Globus pallidus (tissue), 1 donor: ENCODE data around the gene NDST1.

ENCODE experiments used
- DNase-seq: peaks from one replicate; pipeline ENCODE4 v3.0.0-alpha.2; 2015; ENCODE audit warnings: low spot score

The NDST1 gene

DNA sequence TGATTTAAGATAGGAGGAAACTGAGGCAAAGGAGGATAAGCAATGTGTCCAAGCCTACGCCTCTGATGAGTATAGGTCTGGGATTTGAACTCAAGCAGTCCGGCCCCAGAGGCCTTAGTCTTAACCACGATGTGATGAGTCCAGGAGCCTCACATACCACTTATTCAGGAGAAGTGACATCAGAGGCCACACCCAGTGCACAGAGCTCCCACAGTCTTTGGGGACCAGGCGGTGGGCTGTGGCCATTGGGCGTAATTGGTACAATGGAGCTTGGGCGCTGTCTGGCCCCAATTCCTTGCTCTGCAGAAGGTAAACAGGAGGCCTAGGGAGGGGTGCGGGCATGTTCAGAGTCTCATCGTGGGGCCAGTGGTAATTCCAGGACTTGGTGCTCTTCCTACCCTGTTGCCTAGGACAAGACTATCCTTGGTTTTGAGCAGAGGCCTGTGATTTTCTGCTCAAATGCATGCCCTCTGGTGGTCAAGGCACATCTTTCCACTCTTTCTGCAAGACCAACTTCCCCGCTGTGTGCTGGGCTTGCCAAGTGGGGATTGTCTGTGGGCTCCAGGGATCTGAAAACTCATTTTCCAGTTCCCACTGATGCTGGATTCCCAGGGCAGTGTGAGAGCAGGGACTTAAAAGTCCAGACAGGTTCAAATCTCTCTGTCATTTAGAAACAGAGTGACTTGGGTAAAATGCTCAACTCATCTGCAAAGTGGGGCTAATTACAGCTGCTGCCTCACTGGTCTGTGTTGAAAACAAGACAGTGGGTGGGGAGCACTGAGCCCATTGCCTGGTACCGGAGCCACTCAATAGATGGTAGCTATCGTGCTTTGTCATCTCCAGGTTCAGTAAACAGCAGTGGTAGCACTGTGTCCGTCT lies 15.8 kb downstream of the NDST1 start:
- peak; percentile 87 for DNase-seq

- DNase-seq: no peak
Measured at GRCh38 chr5:150525163-150525562, 17.2 kb downstream of the NDST1 start.

GRCh38 chr5:150525781-150526180 lies 17.9 kb downstream of the NDST1 start:
- DNase-seq: no peak

- DNase-seq: no peak
Measured at GRCh38 chr5:150527038-150527437, 19.1 kb downstream of the NDST1 start.

DNA sequence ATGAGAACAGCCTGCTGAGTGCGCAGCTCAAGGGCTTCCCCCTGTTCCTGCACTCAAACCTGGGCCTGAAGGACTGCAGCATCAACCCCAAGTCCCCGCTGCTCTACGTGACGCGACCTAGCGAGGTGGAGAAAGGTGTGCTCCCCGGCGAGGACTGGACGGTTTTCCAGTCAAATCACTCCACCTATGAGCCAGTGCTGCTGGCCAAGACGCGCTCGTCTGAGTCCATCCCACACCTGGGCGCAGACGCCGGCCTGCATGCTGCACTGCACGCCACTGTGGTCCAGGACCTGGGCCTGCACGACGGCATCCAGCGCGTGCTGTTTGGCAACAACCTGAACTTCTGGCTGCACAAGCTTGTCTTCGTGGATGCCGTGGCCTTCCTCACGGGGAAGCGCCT lies 19.9 kb downstream of the NDST1 start:
- no peak for DNase-seq

DNA sequence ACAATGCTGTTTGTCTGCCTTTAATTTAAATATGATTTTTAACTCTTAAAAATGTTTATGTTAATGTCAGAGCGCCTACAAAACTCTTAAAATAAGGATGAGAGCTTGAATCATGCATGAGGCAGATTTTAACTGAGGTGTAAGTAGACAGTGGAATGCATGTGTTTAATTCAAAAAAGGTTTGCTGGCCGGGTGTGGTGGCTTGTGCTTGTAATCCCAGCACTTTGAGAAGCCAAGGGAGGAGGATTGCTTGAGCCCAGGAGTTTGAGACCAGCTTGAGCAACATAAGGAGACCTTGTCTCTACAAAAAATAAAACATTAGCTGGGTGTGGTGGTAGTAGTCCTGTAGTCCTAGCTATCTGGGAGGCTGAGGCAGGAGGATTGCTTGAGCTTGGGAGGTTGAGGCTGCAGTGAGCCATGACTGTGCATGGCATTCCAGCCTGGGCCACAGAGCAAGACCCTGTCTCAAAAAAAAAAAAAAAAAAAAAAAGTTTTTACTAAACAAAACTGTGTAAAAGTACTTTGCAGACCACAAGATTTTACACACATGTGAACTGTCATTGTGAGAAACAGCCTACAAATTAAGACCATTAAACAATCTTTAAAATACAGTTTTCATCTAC lies 21.1 kb downstream of the NDST1 start:
- DNase-seq: no peak

DNA sequence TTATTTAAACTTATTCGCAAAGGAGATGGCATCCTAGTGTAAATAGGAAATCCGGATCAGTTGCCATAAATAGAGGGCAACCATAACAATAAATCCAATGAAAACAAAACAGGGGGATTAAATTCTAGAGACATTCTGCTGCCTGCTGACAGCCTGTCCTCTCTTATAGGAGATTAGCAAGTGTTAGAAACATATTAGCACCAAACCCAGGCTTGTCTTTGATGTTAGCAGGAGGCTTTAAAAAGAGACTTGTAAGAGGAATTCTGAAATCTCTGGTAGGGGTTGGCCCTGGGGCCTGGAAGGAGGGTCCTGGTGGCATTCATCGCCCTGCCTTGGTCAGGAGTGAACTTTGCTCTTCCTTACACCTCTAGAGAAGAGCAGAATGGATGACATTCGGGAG lies 21.6 kb downstream of the NDST1 start:
- DNase-seq: no peak

GRCh38 chr5:150530423-150530822 lies 22.5 kb downstream of the NDST1 start:
- DNase-seq: no peak

DNA sequence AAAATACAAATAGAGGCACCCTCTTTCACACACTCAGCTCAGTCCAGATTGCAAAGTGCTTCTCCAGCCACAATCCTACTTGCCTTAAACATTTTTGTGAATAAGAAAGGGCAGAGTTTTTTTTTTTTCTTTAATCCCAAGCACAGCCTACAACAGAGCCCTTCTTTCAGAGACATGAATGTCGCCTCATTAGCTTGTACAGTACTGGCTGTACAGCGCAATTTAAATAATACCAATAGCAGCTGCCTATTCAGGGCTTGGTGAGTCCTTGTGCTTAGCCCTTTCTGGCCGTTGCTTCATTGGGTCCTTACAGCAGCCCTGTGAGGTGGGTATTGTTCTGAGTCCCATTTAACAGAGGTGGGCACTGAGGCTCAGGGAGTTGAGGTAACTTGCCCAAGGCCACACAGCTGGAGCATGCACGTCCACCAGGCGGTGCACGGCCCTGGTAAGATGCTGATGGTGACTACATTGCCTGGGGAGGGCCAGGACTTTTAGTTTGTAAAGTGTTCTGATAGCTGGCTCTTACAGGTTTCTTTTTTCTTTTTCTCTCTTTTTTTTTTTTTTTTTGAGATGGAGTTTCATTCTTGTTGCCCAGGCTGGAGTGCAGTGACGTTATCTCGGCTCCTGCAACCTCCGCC lies 23.1 kb downstream of the NDST1 start:
- no peak for DNase-seq

DNA sequence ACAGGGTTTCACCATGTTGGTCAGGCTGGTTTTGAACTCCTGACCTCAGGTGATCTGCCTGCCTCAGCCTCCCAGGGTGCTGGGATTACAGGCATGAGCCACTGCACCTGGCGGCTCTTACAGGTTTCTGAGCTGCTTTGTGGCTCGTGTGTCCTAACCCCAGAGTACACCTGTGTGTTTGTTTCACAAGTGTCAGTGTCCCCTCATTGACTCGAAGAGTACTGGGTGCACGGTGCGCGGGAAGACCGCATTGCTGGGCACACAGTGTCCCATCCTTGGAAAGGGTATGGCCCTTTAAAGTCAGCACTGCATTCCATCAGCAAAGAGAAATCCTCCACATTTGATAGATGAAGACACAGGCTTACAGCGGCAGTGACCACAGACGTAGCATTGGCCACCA lies 23.8 kb downstream of the NDST1 start:
- DNase-seq: no peak

DNA sequence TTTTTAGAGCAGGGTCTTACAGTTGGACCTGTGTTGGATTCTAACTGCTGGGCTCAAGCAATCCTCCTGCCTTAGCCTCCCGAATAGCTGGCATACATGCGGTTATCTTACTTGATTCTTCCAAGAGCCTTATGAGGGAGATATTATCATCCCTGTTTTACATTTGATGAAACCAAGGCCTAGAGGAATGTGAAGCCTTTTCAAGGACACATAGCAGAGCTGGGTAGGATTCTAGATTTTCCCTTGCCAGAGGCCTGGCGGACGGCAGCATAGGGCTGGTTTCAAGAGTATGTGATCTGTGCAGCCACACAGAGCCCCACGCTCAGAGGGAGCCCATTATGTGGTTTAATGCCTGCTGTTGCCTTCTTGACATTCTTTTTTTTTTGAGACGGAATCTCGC lies 24.2 kb downstream of the NDST1 start:
- no peak for DNase-seq

GRCh38 chr5:150532996-150533395 lies 25.1 kb downstream of the NDST1 start:
- no peak for DNase-seq

DNA sequence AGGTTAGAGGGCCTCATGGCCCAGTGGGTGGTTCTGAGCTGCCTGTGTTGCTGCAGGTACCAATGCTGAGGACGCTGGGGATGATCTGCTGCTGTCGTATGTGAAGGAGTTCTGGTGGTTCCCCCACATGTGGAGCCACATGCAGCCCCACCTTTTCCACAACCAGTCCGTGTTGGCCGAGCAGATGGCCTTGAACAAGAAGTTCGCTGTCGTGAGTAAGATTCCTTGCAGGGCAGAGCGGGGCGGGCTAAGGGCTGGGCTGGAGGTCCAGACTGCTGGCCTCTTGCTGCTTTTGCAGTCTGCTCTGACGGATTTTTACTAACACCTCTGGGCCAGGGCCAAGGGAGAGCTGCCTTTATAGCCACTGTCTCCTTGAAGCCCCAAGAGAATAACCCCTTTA lies 26.9 kb downstream of the NDST1 start:
- no peak for DNase-seq

- DNase-seq: no peak
Measured at GRCh38 chr5:150535611-150536010, 27.7 kb downstream of the NDST1 start.

- DNase-seq: no peak
Measured at GRCh38 chr5:150538007-150538917, 30.3 kb downstream of the NDST1 start.

GRCh38 chr5:150539206-150539605 lies 31.3 kb downstream of the NDST1 start:
- no peak for DNase-seq

DNA sequence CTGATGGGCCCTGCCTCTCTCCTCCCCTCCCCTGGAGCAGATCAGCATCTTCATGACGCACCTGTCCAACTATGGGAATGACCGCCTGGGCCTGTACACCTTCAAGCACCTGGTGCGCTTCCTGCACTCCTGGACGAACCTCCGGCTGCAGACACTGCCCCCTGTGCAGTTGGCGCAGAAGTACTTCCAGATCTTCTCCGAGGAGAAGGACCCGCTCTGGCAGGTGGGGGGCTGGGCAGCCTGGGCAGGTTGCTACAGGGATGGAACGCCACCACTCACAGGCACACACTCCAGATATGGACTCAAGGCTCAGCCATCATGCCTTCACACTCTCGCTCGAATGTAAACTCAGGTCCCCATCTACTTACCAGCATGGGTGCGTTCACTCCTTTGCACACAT lies 32.1 kb downstream of the NDST1 start:
- DNase-seq: no peak

DNA sequence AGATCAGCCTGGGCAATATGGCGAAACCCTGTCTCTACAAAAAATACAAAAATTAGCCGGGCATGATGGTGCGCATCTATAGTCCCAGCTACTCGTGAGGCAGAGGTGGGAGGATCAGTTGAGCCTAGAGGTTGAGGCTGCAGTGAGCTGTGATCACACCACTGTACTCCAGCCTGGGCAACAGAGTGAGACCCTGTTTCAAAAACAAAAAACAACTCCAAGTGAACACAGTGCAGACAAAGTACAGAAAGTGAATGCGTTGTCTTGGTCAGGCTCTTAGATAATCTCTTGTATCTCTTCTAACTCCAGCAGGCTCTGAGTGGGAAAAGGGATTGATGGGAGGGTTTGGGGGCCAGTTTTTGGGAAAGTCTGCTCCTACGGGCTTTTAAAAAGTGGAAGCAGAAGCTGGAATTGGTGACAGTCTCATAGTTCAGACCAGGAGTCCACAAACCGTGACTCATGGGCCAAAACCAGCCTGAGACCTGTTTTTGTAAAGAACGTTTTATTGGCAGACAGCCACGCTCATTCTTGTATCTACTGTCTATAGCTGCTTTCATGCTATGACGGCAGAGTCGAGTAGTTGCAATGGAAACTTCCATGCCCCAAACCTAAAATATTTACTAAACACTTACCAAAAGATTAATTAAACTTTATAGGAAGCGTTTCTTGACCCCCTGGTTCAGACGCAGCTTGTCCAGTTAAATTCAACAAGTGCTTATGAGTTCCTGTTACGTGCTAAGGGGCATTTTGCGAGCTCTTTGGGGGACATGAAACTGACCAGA lies 32.9 kb downstream of the NDST1 start:
- peak; percentile 47 for DNase-seq

GRCh38 chr5:150541397-150541675 lies 33.4 kb downstream of the NDST1 start:
- DNase-seq: no peak

- DNase-seq: no peak
Measured at GRCh38 chr5:150541895-150542294, 34.0 kb downstream of the NDST1 start.

DNA sequence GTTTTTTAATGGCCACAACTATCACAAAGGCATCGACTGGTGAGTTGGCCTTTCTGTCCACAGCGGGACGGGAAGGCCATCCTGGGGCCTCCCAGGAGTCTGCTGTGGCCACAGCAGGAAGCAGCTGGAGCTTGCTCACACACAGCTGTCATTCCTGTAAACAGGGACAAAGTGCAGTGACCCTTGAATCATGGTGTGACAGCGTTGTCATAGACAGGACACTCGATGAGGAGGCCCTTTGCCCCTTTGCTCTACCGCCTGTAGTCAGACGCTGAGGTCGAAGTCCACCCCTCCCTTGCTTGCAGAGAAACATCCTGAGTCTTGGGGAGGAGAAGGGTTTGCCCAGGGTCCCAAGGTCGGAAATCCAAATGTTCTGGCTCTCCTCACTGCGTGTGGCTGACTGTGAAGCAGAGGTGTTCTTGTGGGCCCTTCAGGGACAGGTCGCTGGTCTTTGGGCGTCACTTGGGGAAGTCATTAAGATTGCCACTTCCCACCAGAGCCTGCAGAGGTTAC lies 35.1 kb downstream of the NDST1 start:
- DNase-seq: no peak
